Measurements from ENCODE around the gene ABCF1.
A peak's percentile ranks its signal among the peaks of the same experiment; 100 is the strongest.

Gene ABCF1

DNA sequence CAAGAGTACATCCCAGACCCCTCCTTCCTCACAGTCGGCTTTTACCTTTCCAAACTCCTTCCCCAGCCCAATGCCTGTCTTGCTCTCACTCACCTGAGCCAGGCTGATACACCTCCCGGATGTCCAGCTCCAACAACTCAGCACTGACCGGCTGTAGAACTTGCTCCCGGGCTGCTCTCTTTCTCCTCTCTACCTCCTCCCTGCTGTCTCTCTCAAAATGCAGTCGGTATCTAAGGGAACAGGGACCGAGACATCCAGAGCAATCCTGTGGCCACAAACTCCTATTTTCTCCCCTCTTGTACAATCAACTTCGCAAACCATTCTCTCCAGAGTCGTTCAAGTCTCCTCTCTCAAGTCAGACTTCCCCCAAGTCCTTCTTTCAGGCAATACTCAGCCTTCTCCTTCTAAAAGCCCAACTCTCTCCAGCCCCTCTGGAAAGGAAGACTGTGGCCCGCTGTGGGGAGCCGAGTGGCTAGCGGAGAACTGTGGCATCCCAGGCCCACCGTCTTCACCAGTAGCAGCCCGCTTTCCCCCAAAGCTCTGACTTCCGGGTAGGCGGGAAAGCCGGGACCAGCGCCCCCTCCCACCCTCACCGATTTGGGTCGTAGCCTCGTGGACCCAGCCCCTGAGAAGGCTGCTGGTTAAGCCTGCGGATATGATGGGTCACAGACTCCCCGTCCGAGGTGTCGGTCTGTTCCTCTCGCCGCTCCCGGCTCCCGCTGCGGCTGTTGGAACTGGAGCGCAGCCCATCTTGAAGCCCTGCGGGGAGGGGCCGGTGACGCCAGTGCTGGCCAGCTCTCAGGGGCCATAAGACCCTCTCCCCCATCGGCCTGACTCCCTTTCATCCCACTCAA, 16.1 kb upstream of the ABCF1 start:
- H3K4me3 ChIP-seq = peak overlapping the region; percentile 96

DNA sequence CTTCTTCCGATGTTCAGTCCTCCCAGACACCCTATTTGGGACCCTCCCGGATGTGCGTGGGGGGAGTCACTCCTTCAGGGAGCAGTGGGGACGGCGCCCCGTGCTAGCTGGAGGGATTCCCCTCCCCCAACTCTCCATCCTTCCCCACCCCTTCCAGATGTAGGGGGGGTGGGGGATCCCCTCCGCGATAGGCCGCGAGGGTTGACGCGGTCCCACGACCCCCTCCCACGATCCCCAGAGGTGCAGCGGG, 15.5 kb upstream of the ABCF1 start:
- TF ChIP-seq, protein P1, sequence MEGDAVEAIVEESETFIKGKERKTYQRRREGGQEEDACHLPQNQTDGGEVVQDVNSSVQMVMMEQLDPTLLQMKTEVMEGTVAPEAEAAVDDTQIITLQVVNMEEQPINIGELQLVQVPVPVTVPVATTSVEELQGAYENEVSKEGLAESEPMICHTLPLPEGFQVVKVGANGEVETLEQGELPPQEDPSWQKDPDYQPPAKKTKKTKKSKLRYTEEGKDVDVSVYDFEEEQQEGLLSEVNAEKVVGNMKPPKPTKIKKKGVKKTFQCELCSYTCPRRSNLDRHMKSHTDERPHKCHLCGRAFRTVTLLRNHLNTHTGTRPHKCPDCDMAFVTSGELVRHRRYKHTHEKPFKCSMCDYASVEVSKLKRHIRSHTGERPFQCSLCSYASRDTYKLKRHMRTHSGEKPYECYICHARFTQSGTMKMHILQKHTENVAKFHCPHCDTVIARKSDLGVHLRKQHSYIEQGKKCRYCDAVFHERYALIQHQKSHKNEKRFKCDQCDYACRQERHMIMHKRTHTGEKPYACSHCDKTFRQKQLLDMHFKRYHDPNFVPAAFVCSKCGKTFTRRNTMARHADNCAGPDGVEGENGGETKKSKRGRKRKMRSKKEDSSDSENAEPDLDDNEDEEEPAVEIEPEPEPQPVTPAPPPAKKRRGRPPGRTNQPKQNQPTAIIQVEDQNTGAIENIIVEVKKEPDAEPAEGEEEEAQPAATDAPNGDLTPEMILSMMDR (IDR thresholded peaks at IDR 0.05) = no peak

More for the DNA sequence above, 16.1 kb upstream of the ABCF1 start:
- peak overlapping the region; percentile 96 to 97 for H3K27ac ChIP-seq
- TF ChIP-seq, protein P1 (IDR thresholded peaks at IDR 0.05) = no peak
- peak; percentile 83 for DNase-seq (ENCODE audit: low spot score)

DNA sequence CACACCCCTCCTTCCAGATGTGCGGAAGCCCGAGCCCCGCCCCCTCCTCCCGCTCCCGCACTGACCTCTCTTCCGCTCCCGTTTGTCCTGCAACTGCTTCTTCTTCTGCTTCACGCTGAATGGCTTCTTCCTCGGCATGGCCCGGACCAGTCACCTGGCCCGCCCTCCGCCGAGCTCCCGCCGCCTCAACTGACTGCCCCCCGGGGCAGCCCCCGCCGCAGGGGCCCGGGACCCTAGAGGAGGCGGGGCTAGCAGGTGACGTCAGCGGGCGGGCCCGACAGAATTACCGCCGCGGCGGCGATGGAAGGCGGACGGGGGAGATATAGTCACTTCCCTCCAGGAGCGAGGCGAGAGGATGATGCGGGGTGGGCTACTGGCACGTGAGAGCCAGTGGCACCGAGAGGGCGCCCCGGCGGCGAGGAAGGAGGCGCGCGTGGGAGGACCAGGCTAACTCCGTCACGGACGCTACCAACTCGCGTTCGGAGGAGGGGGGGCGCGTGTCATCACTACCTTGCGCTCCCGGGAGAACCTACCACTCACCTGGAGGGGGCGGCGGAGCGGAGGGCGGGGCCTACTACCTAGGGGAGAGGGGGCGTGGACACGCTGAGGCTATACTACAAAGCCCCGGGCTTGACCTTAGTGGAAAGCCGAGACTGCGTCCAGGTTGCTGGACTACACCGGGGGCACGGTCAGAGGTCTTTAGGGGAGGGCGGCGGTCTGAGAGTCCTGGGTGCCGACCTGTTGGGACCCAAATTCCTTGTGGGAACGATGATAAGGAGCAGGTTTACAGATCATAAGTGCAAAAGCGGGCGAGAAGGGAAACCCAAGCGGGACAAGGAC, 15.0 kb upstream of the ABCF1 start, which contains the start of gene GNL1:
GNL1 (minus strand) TSS at position 424 of the 840 bp plus-strand sequence; CDS start at position 138, 286 bp downstream.
- TF ChIP-seq, protein P1 (IDR thresholded peaks at IDR 0.05) = no peak
- peak; percentile 94 for DNase-seq (ENCODE audit: low spot score)
- peak within 1 kb of the TSS; percentile 96 for H3K4me3 ChIP-seq
- peak within 1 kb of the TSS; percentile 96 to 97 for H3K27ac ChIP-seq

More for the DNA sequence above, 15.5 kb upstream of the ABCF1 start:
- H3K4me3 ChIP-seq = peak overlapping the region; percentile 96
- DNase-seq (ENCODE audit: low spot score) = no peak
- H3K27ac ChIP-seq = peak overlapping the region; percentile 96 to 97

DNA sequence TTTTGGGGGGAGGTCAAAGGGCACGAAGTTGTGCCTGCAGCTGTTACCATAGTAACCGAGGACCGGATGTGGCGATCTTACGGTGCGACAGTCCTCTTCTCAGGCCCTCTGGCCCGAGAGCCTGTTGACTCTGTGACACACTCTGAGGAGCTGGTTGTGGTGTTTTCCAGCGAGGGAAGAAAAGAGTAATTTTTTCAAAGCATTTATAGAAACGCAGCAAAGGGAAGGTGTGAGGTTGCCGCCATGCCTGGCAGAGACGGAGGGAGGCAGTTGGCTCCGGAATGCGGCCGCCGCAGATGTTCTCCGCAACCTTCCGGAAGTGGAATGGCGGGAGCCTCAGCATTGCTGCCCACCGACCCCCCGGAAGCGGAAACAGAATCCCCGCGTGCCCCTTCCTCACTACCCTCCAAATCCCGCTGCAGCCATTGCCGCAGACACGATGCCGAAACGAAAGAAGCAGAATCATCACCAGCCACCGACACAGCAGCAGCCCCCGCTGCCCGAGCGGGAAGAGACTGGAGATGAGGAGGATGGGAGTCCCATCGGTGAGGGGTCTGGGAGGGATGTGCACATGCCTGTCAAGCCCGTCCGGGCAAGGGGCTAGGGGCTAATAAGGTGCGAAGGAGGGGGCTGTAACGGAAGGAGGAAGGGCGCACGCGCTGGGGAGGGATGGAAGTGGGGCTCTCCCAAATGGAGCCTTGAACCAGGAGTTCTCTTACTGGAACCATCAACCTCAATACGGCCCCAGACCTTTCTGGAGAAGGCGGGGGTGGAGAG, 14.1 kb upstream of the ABCF1 start, which contains the start of gene PRR3:
PRR3 (plus strand) TSS at position 390 of the 777 bp plus-strand sequence; CDS start at position 440, 50 bp downstream.
- peak within 1 kb of the TSS; percentile 96 to 97 for H3K27ac ChIP-seq
- TF ChIP-seq, protein P1 (IDR thresholded peaks at IDR 0.05) = no peak
- peak; percentile 93 for DNase-seq (ENCODE audit: low spot score)
- H3K4me3 ChIP-seq = peak within 1 kb of the TSS; percentile 96

DNA sequence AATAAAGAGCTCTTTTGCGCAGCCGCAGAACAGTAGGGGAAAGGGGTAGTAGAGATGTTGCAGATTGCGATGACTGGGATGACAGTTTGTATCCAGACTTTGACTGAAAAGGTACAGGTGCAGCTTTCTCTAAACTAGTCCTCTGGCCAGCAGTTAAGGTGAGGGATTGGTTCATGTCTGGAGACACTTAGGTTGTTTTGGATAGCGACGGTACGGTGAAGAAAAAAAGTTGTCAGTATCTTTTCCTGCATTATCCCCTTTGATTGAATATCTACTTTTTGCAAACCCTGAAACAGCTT, 13.6 kb upstream of the ABCF1 start:
- peak overlapping the region; percentile 96 for H3K4me3 ChIP-seq
- peak overlapping the region; percentile 96 to 97 for H3K27ac ChIP-seq
- TF ChIP-seq, protein P1 (IDR thresholded peaks at IDR 0.05) = no peak
- DNase-seq (ENCODE audit: low spot score) = no peak

DNA sequence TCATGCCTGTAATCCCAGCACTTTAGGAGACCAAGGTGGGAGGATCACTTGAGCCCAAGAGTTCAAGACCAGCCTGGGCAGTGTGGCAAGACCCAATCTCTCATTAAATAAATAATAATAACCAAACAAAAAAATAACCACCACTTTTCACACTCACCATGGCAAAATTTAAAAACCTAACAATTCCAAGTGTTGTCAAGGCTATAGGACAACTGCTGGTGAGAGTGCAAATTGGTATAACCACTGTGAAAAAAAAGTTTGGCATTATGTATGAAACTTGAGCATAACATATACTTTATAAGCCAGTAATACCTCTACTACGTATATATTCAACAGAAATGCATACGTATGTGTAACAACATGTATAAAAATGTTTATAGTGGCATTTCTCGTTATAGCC, 10.3 kb upstream of the ABCF1 start:
- no peak for DNase-seq (ENCODE audit: low spot score)
- TF ChIP-seq, protein P1 (IDR thresholded peaks at IDR 0.05) = no peak
- Histone ChIP-seq H3K27ac (no peak overlapping the region), H3K4me3 (no peak overlapping the region)

Measured in coronary artery (tissue), 2 donors.